Panc1 (cell line): ENCODE measurements around the gene MAP3K2. TPM values are rescaled to one million over a fixed set of nuclear protein-coding genes. Genes with fewer than 3 reads are reported as not detected.

Experiments used
- ATAC-seq: fragments of 200-7000 bp; cut with Tn5 transposase; 2 replicates; pipeline ENCODE4 v1.9.1; 2020; ENCODE audit warnings: mild to moderate bottlenecking, moderate library complexity
- BruUV-seq: library from RNA; stranded (reverse); fragments of 400-500 nt; replicated peaks from 2 replicates; lab custom pipeline; 2021; lab: Mats Ljungman, UMichigan
- CTCF ChIA-PET: fragments of 300-600 bp; sonication (Branson Sonifier 250); formaldehyde crosslinking; loops from one replicate; lab custom pipeline; 2022; ENCODE audit warnings: antibody characterized with exemption; lab: Charles Lee
- POLR2A ChIA-PET: fragments of 300-600 bp; sonication (Branson Sonifier 250); formaldehyde crosslinking; loops from one replicate; lab custom pipeline; 2022; ENCODE audit warnings: antibody characterized with exemption; lab: Charles Lee
- DNase-seq: peaks from one replicate; pipeline ENCODE4 v3.0.0-alpha.2; 2010; ENCODE audit warnings: low read depth, low spot score
- H3K27ac ChIP-seq: 2 replicates; pipeline ENCODE4 v1.5.1; 2011; ENCODE audit warnings: mild to moderate bottlenecking, low read length, inconsistent platforms
- H3K27me3 ChIP-seq: fragments of 200-500 bp; sonication (Bioruptor generic); 2 replicates; pipeline ENCODE4 v1.6.0; 2014; ENCODE audit warnings: low read length, inconsistent platforms; ENCODE audit not compliant: control insufficient read depth, insufficient read depth
- H3K36me3 ChIP-seq: fragments of 200-500 bp; sonication (Bioruptor generic); 2 replicates; pipeline ENCODE4 v1.5.1; 2014; ENCODE audit warnings: inconsistent platforms, mild to moderate bottlenecking, low read length, moderate library complexity; ENCODE audit not compliant: control insufficient read depth, insufficient read depth
- H3K4me1 ChIP-seq: 2 replicates; pipeline ENCODE4 v1.5.1; 2011; ENCODE audit warnings: inconsistent platforms, mild to moderate bottlenecking, low read length, moderate library complexity; ENCODE audit not compliant: control insufficient read depth, insufficient read depth
- H3K4me3 ChIP-seq, 2 experiments: 2 replicates each; pipeline ENCODE4 v1.5.1; 2011 to 2012; ENCODE audit warnings: low read depth in 2 of 2, low read length in 2 of 2, mild to moderate bottlenecking in 2 of 2, inconsistent platforms in 1 of 2, moderate library complexity in 1 of 2
- H3K9me3 ChIP-seq: fragments of 200-500 bp; sonication (Bioruptor generic); 2 replicates; pipeline ENCODE4 v1.5.1; 2014; ENCODE audit warnings: low read depth, mild to moderate bottlenecking, inconsistent platforms, low read length, moderate library complexity; ENCODE audit not compliant: control insufficient read depth, insufficient read depth
- CTCF ChIP-seq: fragments of 450-650 bp; IDR thresholded peaks from 2 replicates; pipeline ENCODE4 v1.5.1; 2017; ENCODE audit warnings: mild to moderate bottlenecking
- POLR2AphosphoS5 ChIP-seq: IDR thresholded peaks from 2 replicates; pipeline ENCODE4 v1.6.1; 2012; ENCODE audit warnings: mild to moderate bottlenecking, low read depth, low read length, moderate library complexity
- REST ChIP-seq, 2 experiments: IDR thresholded peaks; 2 replicates each; pipeline ENCODE4 v1.6.1; 2011 to 2012; ENCODE audit warnings: low read depth in 2 of 2, control low read depth in 1 of 2, low read length in 1 of 2, mild to moderate bottlenecking in 1 of 2, moderate library complexity in 1 of 2; ENCODE audit not compliant: insufficient read depth in 1 of 2
- SIN3A ChIP-seq: IDR thresholded peaks from 2 replicates; pipeline ENCODE4 v1.6.1; 2012; ENCODE audit warnings: low read depth, mild to moderate bottlenecking, low read length, moderate library complexity, borderline replicate concordance; ENCODE audit not compliant: insufficient read depth
- TCF7L2 ChIP-seq: IDR thresholded peaks from 2 replicates; pipeline ENCODE4 v1.6.1; 2011; ENCODE audit warnings: mild to moderate bottlenecking, low read depth, low read length, inconsistent platforms
- in situ Hi-C: cut with HindIII; loops from 2 replicates; pipeline ENCODE4 v1.10.0; 2016; ENCODE audit warnings: low sequenced_read_pairs, low pct_unique_long_range_greater_than_20kb
- intact Hi-C: fragments of 100-400 bp; cut with micrococcal nuclease; formaldehyde crosslinking; loops from one replicate; pipeline ENCODE4 v1.10.0; 2022; ENCODE audit not compliant: unreplicated experiment
- total RNA-seq: library from RNA; stranded (reverse); gene quantifications from one replicate; pipeline ENCODE4 v1.2.1, GENCODE V29; 2021; ENCODE audit not compliant: unreplicated experiment

MAP3K2 gene
- total RNA-seq, 1 experiment from 2014 or later: 70.6 TPM

GRCh38 chr2:127360242-127360641, 27.5 kb downstream of the MAP3K2 start:
- Histone ChIP-seq H3K9me3 (no peaks in the 10 kb centered on the region), H3K4me1 (peaks cover 32% of the 10 kb centered on the region; the same call in 1 of the 2 replicates), H3K36me3 (no peaks in the 10 kb centered on the region), H3K27ac (no peak overlapping the region), H3K4me3 (no peak overlapping the region), H3K27me3 (no peaks in the 10 kb centered on the region)
- ATAC-seq (no peak), DNase-seq (no peak)
- ChIA-PET CTCF (no interaction called here), POLR2A (no interaction called here)
- TSS peak; percentile 5 for BruUV-seq
- TF ChIP-seq SIN3A (no peak), REST (IDR thresholded peaks at IDR 0.05; ENCODE audit: insufficient read depth in 1 of 2, low read depth in 2 of 2, low read length in 1 of 2) (no peak), POLR2AphosphoS5 (no peak), TCF7L2 (no peak), CTCF (no peak)
- in situ Hi-C loops: no loop called here
- intact Hi-C loops: no loop called here

- TF ChIP-seq POLR2AphosphoS5: no peak
- no peak for TF ChIP-seq SIN3A
- no peak for TF ChIP-seq TCF7L2
- TF ChIP-seq REST (IDR thresholded peaks at IDR 0.05; ENCODE audit: insufficient read depth in 1 of 2, low read depth in 2 of 2, low read length in 1 of 2): no peak
- TF ChIP-seq CTCF: no peak
- Histone ChIP-seq H3K27me3 (no peaks in the 10 kb centered on the region), H3K9me3 (no peaks in the 10 kb centered on the region), H3K4me3 (no peak overlapping the region), H3K36me3 (no peaks in the 10 kb centered on the region), H3K27ac (no peak overlapping the region), H3K4me1 (peaks cover 28% of the 10 kb centered on the region; the same call in 1 of the 2 replicates)
- ATAC-seq (peak; percentile 53; the same call in 1 of the 2 replicates), DNase-seq (no peak)
- POLR2A ChIA-PET: no interaction called here
- in situ Hi-C loops: no loop called here
- intact Hi-C loops: no loop called here
- CTCF ChIA-PET: no interaction called here
- BruUV-seq: no TSS peak
Measured at GRCh38 chr2:127359520-127359919, 28.3 kb downstream of the MAP3K2 start.
